Measurements from ENCODE around the gene CCBE1.
"Not testable (repeated sequence)": the region's sequence is repeated elsewhere in the genome, so short reads cannot be mapped to it uniquely, and the experiment has no call there.

CCBE1 gene

GRCh38 chr18:59656373-59656887 lies 40.8 kb downstream of the CCBE1 start:
- no peak overlapping the region for H3K27ac ChIP-seq
- TF ChIP-seq ZFX (IDR thresholded peaks at IDR 0.05) (no peak), CTCF (conservative IDR thresholded peaks at IDR 0.05) (no peak)

GRCh38 chr18:59655676-59656075 lies 41.5 kb downstream of the CCBE1 start:
- TF ChIP-seq ZFX (IDR thresholded peaks at IDR 0.05) (no peak), CTCF (conservative IDR thresholded peaks at IDR 0.05) (no peak)

GRCh38 chr18:59651071-59651470 lies 46.2 kb downstream of the CCBE1 start:
- TF ChIP-seq CTCF (conservative IDR thresholded peaks at IDR 0.05) (no peak), ZFX (IDR thresholded peaks at IDR 0.05) (no peak)

More at GRCh38 chr18:59655676-59656075, 41.5 kb downstream of the CCBE1 start:
- no peak overlapping the region for H3K27ac ChIP-seq

GRCh38 chr18:59650266-59650820 lies 46.9 kb downstream of the CCBE1 start:
- no peak overlapping the region for H3K27ac ChIP-seq
- TF ChIP-seq CTCF (conservative IDR thresholded peaks at IDR 0.05) (no peak), ZFX (IDR thresholded peaks at IDR 0.05) (no peak)

More at GRCh38 chr18:59651071-59651470, 46.2 kb downstream of the CCBE1 start:
- H3K27ac ChIP-seq = no peak overlapping the region

- TF ChIP-seq CTCF (conservative IDR thresholded peaks at IDR 0.05) (no peak), ZFX (IDR thresholded peaks at IDR 0.05) (no peak)
- no peak overlapping the region for H3K27ac ChIP-seq
Observed at GRCh38 chr18:59649591-59649990, 47.6 kb downstream of the CCBE1 start.

- not testable (repeated sequence) for H3K27ac ChIP-seq
Observed at GRCh38 chr18:59648469-59648868, 48.8 kb downstream of the CCBE1 start.

- TF ChIP-seq CTCF (conservative IDR thresholded peaks at IDR 0.05) (no peak), ZFX (IDR thresholded peaks at IDR 0.05) (no peak)
- H3K27ac ChIP-seq = no peak overlapping the region
Observed at GRCh38 chr18:59646963-59647307, 50.3 kb downstream of the CCBE1 start.

All from C4-2B (cell line).